GM13976 (cell line): Measurements from ENCODE around the gene APPL1.

Experiments
- DNase-seq: peaks from one replicate; pipeline ENCODE4 v3.0.0; 2012; ENCODE audit warnings: low spot score
- CTCF ChIP-seq: IDR thresholded peaks from 2 replicates; pipeline ENCODE4 v1.5.1; 2012; ENCODE audit warnings: borderline replicate concordance, mild to moderate bottlenecking; ENCODE audit not compliant: insufficient read depth; ENCODE audit errors: extremely low read depth, missing control alignments, control extremely low read depth
- in situ Hi-C: fragments of 300-500 bp; cut with MboI; formaldehyde crosslinking; loops from one replicate; pipeline ENCODE4 v1.12.0; 2022; ENCODE audit warnings: low sequenced_read_pairs, mixed read lengths, inconsistent platforms; ENCODE audit not compliant: unreplicated experiment

APPL1 gene

GRCh38 chr3:57227204-57227929, at the start of gene APPL1:
Gene APPL1 (plus strand): TSS chr3:57227729. CDS start chr3:57227884, 155 bp downstream.
- peak; percentile 99 for DNase-seq
- TF ChIP-seq CTCF = no peak
- in situ Hi-C loops = no loop called here

DNA sequence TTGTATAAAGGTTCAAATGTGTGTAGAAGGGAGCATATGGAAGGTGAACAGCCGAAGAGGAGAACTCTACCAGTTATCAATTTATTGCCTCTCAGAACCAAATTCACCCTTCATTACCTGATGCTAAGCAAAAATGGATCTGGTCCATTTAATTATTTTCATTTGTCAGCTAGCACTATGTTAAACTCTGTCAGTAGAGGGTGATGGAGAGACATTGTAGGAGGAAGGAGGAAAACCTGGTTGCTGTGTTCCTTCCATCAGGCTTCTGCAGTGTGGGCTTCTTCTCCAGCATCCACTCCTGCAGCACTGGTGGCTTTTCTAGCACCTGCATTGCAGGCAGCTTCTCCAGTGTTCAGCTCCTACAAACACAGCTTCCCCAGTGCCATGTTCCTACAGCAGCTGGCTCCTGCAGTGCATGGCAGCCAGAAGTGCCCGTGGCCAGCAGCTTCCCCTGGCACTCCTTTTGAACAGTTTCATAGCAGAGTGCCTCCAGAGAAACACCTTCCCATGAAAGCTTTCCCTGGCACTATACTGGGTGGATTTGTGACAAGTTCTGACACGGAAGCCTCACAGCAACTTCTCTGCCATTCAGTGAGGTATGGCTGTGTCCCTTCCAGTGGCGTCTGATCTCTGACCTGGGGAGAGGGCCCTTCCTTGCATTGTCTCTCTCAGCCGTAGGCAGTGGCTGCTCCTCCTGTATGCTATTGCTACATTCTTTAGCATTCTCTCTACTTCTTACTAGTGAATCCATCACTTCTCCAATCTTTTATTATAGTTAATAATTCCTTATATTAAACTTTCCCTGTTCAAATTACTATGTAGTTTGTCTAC, 47.7 kb upstream of the APPL1 start:
- in situ Hi-C loops = no loop called here
- TF ChIP-seq CTCF = peak; percentile 23
- peak; percentile 43 for DNase-seq

DNA sequence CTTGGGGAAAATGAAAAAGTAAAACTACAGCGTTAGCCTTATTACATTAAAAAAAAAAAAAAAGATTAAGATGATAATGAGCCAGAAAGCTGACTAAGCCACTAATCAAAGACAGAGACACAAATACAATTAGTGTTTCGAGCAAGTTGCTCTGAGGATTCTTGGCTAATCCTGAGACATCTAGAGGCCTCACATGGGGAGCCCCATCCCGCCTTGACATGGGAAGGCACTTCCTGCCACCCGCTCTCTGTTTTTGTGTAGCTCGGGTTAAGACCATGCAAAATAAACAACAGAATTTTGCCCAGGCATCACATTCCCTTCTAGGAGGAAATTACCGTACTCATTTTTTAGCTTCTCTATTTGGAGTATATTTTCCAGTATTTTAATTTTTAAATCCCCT, 43.0 kb upstream of the APPL1 start:
- no peak for TF ChIP-seq CTCF
- in situ Hi-C loops = no loop called here
- no peak for DNase-seq

GRCh38 chr3:57192028-57192427, 35.5 kb upstream of the APPL1 start:
- DNase-seq = no peak
- in situ Hi-C loops = no loop called here
- TF ChIP-seq CTCF = no peak

- DNase-seq = no peak
- in situ Hi-C loops = no loop called here
- TF ChIP-seq CTCF = no peak
Observed at GRCh38 chr3:57194641-57195040, 32.9 kb upstream of the APPL1 start.

GRCh38 chr3:57199895-57200297, 27.6 kb upstream of the APPL1 start, which contains the start of gene HESX1:
Gene HESX1 (minus strand): TSS chr3:57199978. CDS start chr3:57199918, 60 bp downstream.
- DNase-seq = no peak
- in situ Hi-C loops = no loop called here
- no peak for TF ChIP-seq CTCF
